GM12865 (cell line): ENCODE data around the gene RICTOR.

Experiments
- DNase-seq: peaks from one replicate; pipeline ENCODE4 v3.0.0; 2010; ENCODE audit warnings: low read depth
- H3K4me3 ChIP-seq: 2 replicates; pipeline ENCODE4 v1.5.1; 2011; ENCODE audit warnings: mild to moderate bottlenecking, low read depth, low read length, control low read depth
- CTCF ChIP-seq: IDR thresholded peaks from 2 replicates; pipeline ENCODE4 v1.5.1; 2011; ENCODE audit warnings: low read length, control low read depth, low read depth, inconsistent platforms; ENCODE audit not compliant: insufficient read depth; ENCODE audit errors: missing control alignments

RICTOR gene

GRCh38 chr5:38925154-38925925, 148.9 kb downstream of the RICTOR start:
- DNase-seq: no peak
- H3K4me3 ChIP-seq: no peak overlapping the region
- no peak for TF ChIP-seq CTCF

GRCh38 chr5:38923661-38924451, 150.3 kb downstream of the RICTOR start:
- DNase-seq: no peak
- no peak for TF ChIP-seq CTCF

GRCh38 chr5:38922199-38922598, 152.0 kb downstream of the RICTOR start:
- TF ChIP-seq CTCF: peak; percentile 88
- peak; percentile 51 for DNase-seq
- H3K4me3 ChIP-seq: no peak overlapping the region

More at GRCh38 chr5:38923661-38924451, 150.3 kb downstream of the RICTOR start:
- no peak overlapping the region for H3K4me3 ChIP-seq

GRCh38 chr5:38921174-38921573, 153.0 kb downstream of the RICTOR start:
- H3K4me3 ChIP-seq: no peak overlapping the region
- no peak for TF ChIP-seq CTCF
- no peak for DNase-seq

GRCh38 chr5:38916802-38917201, 157.4 kb downstream of the RICTOR start:
- DNase-seq: no peak
- H3K4me3 ChIP-seq: no peak overlapping the region
- TF ChIP-seq CTCF: no peak

GRCh38 chr5:38913714-38914113, 160.5 kb downstream of the RICTOR start:
- TF ChIP-seq CTCF: no peak
- H3K4me3 ChIP-seq: no peak overlapping the region
- no peak for DNase-seq

GRCh38 chr5:38911933-38912332, 162.3 kb downstream of the RICTOR start:
- no peak for DNase-seq
- TF ChIP-seq CTCF: no peak
- H3K4me3 ChIP-seq: no peak overlapping the region
